GM10248 (cell line): Measurements from ENCODE around the gene TNRC18.
A peak's percentile ranks its signal among the peaks of the same experiment; 100 is the strongest.

Source experiments
- CTCF ChIA-PET: fragments of 300-600 bp; sonication (Branson Sonifier 250); formaldehyde crosslinking; extraction: SDS; loops from one replicate; lab custom pipeline; 2021; ENCODE audit warnings: antibody characterized with exemption; lab: Yijun Ruan, JAX
- POLR2A ChIA-PET: fragments of 350-650 bp; sonication (Branson Sonifier 250); formaldehyde crosslinking; extraction: SDS; loops from one replicate; lab custom pipeline; 2020; ENCODE audit warnings: antibody characterized with exemption; lab: Yijun Ruan, JAX
- DNase-seq: peaks from one replicate; pipeline ENCODE4 v3.0.0; 2012; ENCODE audit errors: extremely low spot score
- CTCF ChIP-seq: IDR thresholded peaks from 2 replicates; pipeline ENCODE4 v1.5.1; 2012; ENCODE audit warnings: mild to moderate bottlenecking, low read depth; ENCODE audit errors: extremely low read depth, missing control alignments, control extremely low read depth

The TNRC18 gene

GRCh38 chr7:5408777-5409176, 14.9 kb downstream of the TNRC18 start:
- POLR2A ChIA-PET, result no interaction called here
- no peak for TF ChIP-seq CTCF
- CTCF ChIA-PET, result interaction anchor here (1.1 to 1.7 kb wide), 3 partner anchors 9 to 149 kb away, joined by 3 to 4 read pairs (median 3); no protein-coding TSS in a partner anchor
- no peak for DNase-seq

- TF ChIP-seq CTCF, result no peak
- ChIA-PET CTCF (no interaction called here), POLR2A (no interaction called here)
- no peak for DNase-seq
Measured at GRCh38 chr7:5406957-5407945, 16.4 kb downstream of the TNRC18 start.

GRCh38 chr7:5404421-5404826, 19.2 kb downstream of the TNRC18 start:
- ChIA-PET CTCF (interaction anchor here (2.1 kb wide), 1 partner anchor 12 kb away, joined by 6 read pairs; no protein-coding TSS in a partner anchor), POLR2A (no interaction called here)
- no peak for DNase-seq
- no peak for TF ChIP-seq CTCF

GRCh38 chr7:5403442-5403841, 20.2 kb downstream of the TNRC18 start:
- no peak for TF ChIP-seq CTCF
- DNase-seq, result no peak
- POLR2A ChIA-PET, result no interaction called here
- CTCF ChIA-PET, result no interaction called here

GRCh38 chr7:5397736-5398135, 25.9 kb downstream of the TNRC18 start:
- CTCF ChIA-PET, result interaction anchor here (1.0 to 3.7 kb wide), 3 partner anchors 24 to 33 kb away, joined by 3 to 42 read pairs (median 7); no protein-coding TSS in a partner anchor
- DNase-seq, result no peak
- POLR2A ChIA-PET, result interaction anchor here (0.6 to 1.0 kb wide), 2 partner anchors 54 to 158 kb away, joined by 3 to 4 read pairs; no protein-coding TSS in a partner anchor
- TF ChIP-seq CTCF, result no peak

DNA sequence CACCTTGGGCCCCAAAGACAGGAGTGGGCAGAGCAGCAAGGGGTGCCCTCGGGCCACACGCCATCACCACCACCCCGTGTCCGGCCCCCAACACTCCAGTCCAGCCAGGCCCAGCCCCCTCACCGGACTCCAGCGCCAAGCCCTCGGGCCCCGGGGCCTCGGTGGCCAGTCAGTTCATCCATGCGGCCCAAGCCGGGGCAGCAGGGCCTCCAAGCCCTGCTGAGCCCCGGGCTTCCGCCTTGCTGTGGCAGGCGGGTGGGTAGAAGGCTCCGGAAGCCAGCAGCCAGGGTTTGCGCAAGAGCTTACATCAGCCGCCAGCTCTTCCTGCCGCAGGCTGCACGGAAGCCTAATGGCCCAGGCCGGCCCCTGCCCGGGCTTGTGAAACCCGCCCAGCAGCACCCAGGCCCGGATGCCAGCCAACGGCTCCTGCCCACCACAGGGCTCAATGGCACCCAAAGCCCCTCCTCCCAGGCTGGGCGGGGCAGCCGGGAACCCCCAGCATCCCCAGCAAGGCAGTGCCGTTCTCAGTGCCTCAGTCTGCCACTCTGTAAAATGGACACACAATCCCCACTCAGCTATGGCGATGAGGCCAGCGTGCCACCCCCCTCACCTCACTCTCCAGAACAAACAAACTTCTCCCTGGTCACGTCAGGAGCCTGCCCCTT, 26.5 kb downstream of the TNRC18 start:
- CTCF ChIA-PET, result interaction anchor here (0.9 to 3.7 kb wide), 8 partner anchors 16 to 281 kb away, joined by 3 to 42 read pairs (median 4); no protein-coding TSS in a partner anchor
- DNase-seq, result peak; percentile 93
- no peak for TF ChIP-seq CTCF
- POLR2A ChIA-PET, result interaction anchor here (1.0 to 1.2 kb wide), 2 partner anchors 15 to 157 kb away, joined by 4 to 6 read pairs; no protein-coding TSS in a partner anchor
